IMR-90 (cell line): ENCODE results near the gene CFAP61.

ENCODE experiments used
- BHLHE40 ChIP-seq: fragments of 150-350 bp; IDR thresholded peaks from 2 replicates; pipeline ENCODE4 v1.6.1; 2016; ENCODE audit warnings: mild to moderate bottlenecking, low read depth, low read length
- CEBPB ChIP-seq: IDR thresholded peaks from 2 replicates; pipeline ENCODE4 v1.6.1; 2012; ENCODE audit warnings: low read depth, low read length, improper control_type of control experiment
- CTCF ChIP-seq: conservative IDR thresholded peaks from 2 replicates; pipeline ENCODE4 v1.5.1; 2012; ENCODE audit warnings: mild to moderate bottlenecking, low read depth, low read length, improper control_type of control experiment
- FOS ChIP-seq: fragments of 150-350 bp; IDR thresholded peaks from 2 replicates; pipeline ENCODE4 v1.6.1; 2016; ENCODE audit warnings: low read depth, low read length
- POLR2A ChIP-seq: IDR thresholded peaks from 2 replicates; pipeline ENCODE4 v1.6.1; 2012; ENCODE audit warnings: mild to moderate bottlenecking, low read depth, low read length
- RAD21 ChIP-seq: IDR thresholded peaks from 2 replicates; pipeline ENCODE4 v1.6.1; 2012; ENCODE audit warnings: low read length, improper control_type of control experiment
- RCOR1 ChIP-seq: IDR thresholded peaks from 2 replicates; pipeline ENCODE4 v1.6.1; 2012; ENCODE audit warnings: mild to moderate bottlenecking, low read length, improper control_type of control experiment; ENCODE audit not compliant: insufficient replicate concordance
- RFX5 ChIP-seq: IDR thresholded peaks from 2 replicates; pipeline ENCODE4 v1.8.0; 2012; ENCODE audit warnings: low read depth, mild to moderate bottlenecking, low read length, moderate library complexity
- SMC3 ChIP-seq: fragments of 150-350 bp; IDR thresholded peaks from 2 replicates; pipeline ENCODE4 v1.6.1; 2016; ENCODE audit warnings: low read depth, mild to moderate bottlenecking, antibody characterized with exemption, low read length, moderate library complexity
- USF2 ChIP-seq: fragments of 150-350 bp; IDR thresholded peaks from 2 replicates; pipeline ENCODE4 v1.6.1; 2017; ENCODE audit warnings: mild to moderate bottlenecking, antibody characterized with exemption, low read length, low read depth

GRCh38 chr20:20396794-20397193 lies 344.5 kb downstream of the CFAP61 start:
- TF ChIP-seq CTCF (no peak), RFX5 (no peak), POLR2A (no peak), RAD21 (no peak), USF2 (no peak), CEBPB (no peak), BHLHE40 (no peak), RCOR1 (no peak), SMC3 (no peak), FOS (no peak)
